ENCODE data around the gene EEFSEC. TPM values are rescaled to one million over a fixed set of nuclear protein-coding genes. Genes with fewer than 3 reads are reported as not detected.

EEFSEC gene
- total RNA-seq, 1 donor from 2014 or later, result 23.4 TPM

- DNase-seq (ENCODE audit: low read depth, low spot score), result no peak
- Mint-ChIP-seq H3K27ac (ENCODE audit: unreplicated experiment) (no peak overlapping the region), H3K36me3 (ENCODE audit: low read depth) (no peaks in the 10 kb centered on the region), H3K9me3 (peaks cover 2% of the 10 kb centered on the region), H3K4me3 (no peak overlapping the region), H3K4me1 (peaks cover 44% of the 10 kb centered on the region), H3K27me3 (ENCODE audit: low read depth) (no peaks in the 10 kb centered on the region)
- no peak for TF ChIP-seq CTCF (conservative IDR thresholded peaks at IDR 0.05)
Measured at GRCh38 chr3:128239304-128239703, 86.0 kb downstream of the EEFSEC start.

GRCh38 chr3:128240232-128240631 is 87.0 kb downstream of the EEFSEC start:
- TF ChIP-seq CTCF (conservative IDR thresholded peaks at IDR 0.05), result no peak
- no peak overlapping the region for H3K4me3 Mint-ChIP-seq
- DNase-seq (ENCODE audit: low read depth, low spot score), result no peak
- no peak overlapping the region for H3K27ac Mint-ChIP-seq (ENCODE audit: unreplicated experiment)
- H3K9me3 Mint-ChIP-seq, result peaks cover 2% of the 10 kb centered on the region
- no peaks in the 10 kb centered on the region for H3K36me3 Mint-ChIP-seq (ENCODE audit: low read depth)
- peaks cover 52% of the 10 kb centered on the region for H3K4me1 Mint-ChIP-seq
- H3K27me3 Mint-ChIP-seq (ENCODE audit: low read depth), result no peaks in the 10 kb centered on the region

GRCh38 chr3:128241741-128242140 is 88.5 kb downstream of the EEFSEC start:
- no peaks in the 10 kb centered on the region for H3K27me3 Mint-ChIP-seq (ENCODE audit: low read depth)
- TF ChIP-seq CTCF (conservative IDR thresholded peaks at IDR 0.05), result no peak
- H3K4me3 Mint-ChIP-seq, result no peak overlapping the region
- H3K36me3 Mint-ChIP-seq (ENCODE audit: low read depth), result no peaks in the 10 kb centered on the region
- no peak overlapping the region for H3K27ac Mint-ChIP-seq (ENCODE audit: unreplicated experiment)
- H3K9me3 Mint-ChIP-seq, result peaks cover 2% of the 10 kb centered on the region
- DNase-seq (ENCODE audit: low read depth, low spot score), result no peak
- peaks cover 41% of the 10 kb centered on the region for H3K4me1 Mint-ChIP-seq

GRCh38 chr3:128242818-128243601 is 89.7 kb downstream of the EEFSEC start:
- Mint-ChIP-seq H3K4me3 (no peak overlapping the region), H3K27ac (ENCODE audit: unreplicated experiment) (peak overlapping the region; percentile 29), H3K4me1 (peaks cover 40% of the 10 kb centered on the region), H3K36me3 (ENCODE audit: low read depth) (peaks cover 5% of the 10 kb centered on the region), H3K9me3 (peaks cover 2% of the 10 kb centered on the region), H3K27me3 (ENCODE audit: low read depth) (no peaks in the 10 kb centered on the region)
- DNase-seq (ENCODE audit: low read depth, low spot score), result no peak
- TF ChIP-seq CTCF (conservative IDR thresholded peaks at IDR 0.05), result no peak

GRCh38 chr3:128243602-128244504 is 90.6 kb downstream of the EEFSEC start:
- DNase-seq (ENCODE audit: low read depth, low spot score), result no peak
- Mint-ChIP-seq H3K27ac (ENCODE audit: unreplicated experiment) (no peak overlapping the region), H3K9me3 (peaks cover 2% of the 10 kb centered on the region)

More at GRCh38 chr3:128243602-128244504, 90.6 kb downstream of the EEFSEC start:
- Mint-ChIP-seq H3K36me3 (ENCODE audit: low read depth) (peaks cover 5% of the 10 kb centered on the region), H3K4me3 (no peak overlapping the region), H3K4me1 (peaks cover 42% of the 10 kb centered on the region), H3K27me3 (ENCODE audit: low read depth) (no peaks in the 10 kb centered on the region)
- no peak for TF ChIP-seq CTCF (conservative IDR thresholded peaks at IDR 0.05)
